Erythroblast (primary cell): Measurements from ENCODE around the gene TBPL1.

ENCODE experiments used
- DNase-seq, 2 experiments: peaks; one replicate each; lab custom pipeline; 2025; lab: John Stamatoyannopoulos, UW
- GATA1 ChIP-seq: IDR thresholded peaks from 2 replicates; pipeline ENCODE4 v1.6.1; 2011; ENCODE audit warnings: low read depth, mild to moderate bottlenecking, control low read depth, low read length, moderate library complexity
- POLR2A ChIP-seq: IDR thresholded peaks from 2 replicates; pipeline ENCODE4 v1.6.1; 2011; ENCODE audit warnings: mild to moderate bottlenecking, low read length

The TBPL1 gene

GRCh38 chr6:134035823-134036296 is 82.8 kb downstream of the TBPL1 start:
- TF ChIP-seq POLR2A (no peak), GATA1 (no peak)
- DNase-seq = no peak

GRCh38 chr6:134039116-134039515 is 86.1 kb downstream of the TBPL1 start:
- DNase-seq = no peak
- TF ChIP-seq GATA1 = no peak
- no peak for TF ChIP-seq POLR2A
